Amniotic epithelial cell (primary cell): ENCODE results near the gene KDELR3.
A peak's percentile ranks its signal among the peaks of the same experiment; 100 is the strongest.

Experiments used
- DNase-seq: peaks from one replicate; pipeline ENCODE4 v3.0.0-alpha.2; 2010; ENCODE audit warnings: low read depth

The KDELR3 gene

DNA sequence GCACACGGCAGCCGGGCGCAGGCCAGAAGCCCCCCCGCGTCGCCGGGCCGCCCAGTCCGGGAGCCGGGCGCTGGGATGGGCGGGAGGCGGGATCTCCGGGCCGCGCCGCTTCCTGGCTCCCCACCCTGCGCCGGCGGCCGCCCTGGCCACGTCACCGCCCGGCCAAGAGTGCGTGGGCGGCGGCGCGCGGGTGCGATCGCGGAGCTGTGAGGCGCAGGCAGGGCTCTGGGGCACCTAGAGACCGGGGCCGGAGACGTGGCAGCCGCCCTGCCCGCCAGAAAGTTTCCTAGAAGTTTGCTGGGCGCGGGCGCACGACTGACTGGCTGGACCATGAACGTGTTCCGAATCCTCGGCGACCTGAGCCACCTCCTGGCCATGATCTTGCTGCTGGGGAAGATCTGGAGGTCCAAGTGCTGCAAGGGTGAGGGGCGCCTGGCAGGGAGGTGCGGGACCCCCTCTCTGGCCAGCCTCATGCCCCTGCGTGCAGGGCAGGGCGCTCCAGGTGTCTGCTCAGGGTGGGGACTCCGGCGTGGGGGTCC, at the start of gene KDELR3:
Gene KDELR3, plus strand, starts transcription at position 193 of the 539 bp plus-strand sequence. Its CDS starts 138 bp downstream, at position 331.
- DNase-seq: peak; percentile 57

DNA sequence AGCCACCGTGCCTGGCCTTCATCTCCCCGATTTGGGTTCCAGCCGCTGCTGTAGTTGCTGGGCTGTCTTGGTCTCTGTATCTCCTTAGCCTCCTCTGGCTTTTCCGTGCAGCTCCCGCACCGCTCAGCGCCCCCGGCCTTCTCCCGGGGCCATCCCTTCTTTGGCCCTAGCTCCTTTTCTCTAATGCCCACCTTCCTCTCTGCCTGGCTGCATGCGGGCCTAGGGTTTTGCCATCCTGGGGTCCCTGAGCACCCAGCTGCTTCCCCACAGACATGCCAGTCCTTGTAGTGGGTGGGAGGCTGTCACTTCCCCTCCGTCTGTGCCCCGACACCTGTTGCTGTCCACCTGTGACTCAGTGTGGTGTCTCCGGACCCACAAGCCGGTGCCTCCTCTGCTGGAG, 49.3 kb upstream of the KDELR3 start:
- DNase-seq: no peak

- DNase-seq: no peak
These were observed 48.6 kb upstream of the KDELR3 start for GRCh38 chr22:38419121-38419857.

GRCh38 chr22:38419858-38420160, 48.1 kb upstream of the KDELR3 start:
- DNase-seq: no peak

DNA sequence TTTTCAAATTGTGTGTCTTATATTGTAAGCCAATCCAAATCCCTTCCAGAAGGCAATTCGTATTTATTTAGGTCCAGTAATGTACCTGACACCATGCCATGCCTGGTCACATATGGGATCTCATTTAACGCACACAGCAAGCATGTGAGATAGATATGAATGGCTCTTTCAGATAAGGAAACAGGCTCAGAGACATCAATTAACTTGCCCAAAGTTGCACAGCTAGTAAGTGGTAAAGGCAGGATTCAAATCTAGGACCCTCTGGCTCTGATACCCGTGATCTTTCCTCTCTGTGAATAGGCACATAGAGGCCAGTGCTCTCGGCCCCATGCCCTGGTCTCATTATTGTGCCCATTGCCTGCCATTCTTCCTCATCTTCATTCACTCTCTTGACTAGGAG, 47.2 kb upstream of the KDELR3 start:
- DNase-seq: no peak

GRCh38 chr22:38422611-38423511, 45.0 kb upstream of the KDELR3 start:
- peak; percentile 28 for DNase-seq

DNA sequence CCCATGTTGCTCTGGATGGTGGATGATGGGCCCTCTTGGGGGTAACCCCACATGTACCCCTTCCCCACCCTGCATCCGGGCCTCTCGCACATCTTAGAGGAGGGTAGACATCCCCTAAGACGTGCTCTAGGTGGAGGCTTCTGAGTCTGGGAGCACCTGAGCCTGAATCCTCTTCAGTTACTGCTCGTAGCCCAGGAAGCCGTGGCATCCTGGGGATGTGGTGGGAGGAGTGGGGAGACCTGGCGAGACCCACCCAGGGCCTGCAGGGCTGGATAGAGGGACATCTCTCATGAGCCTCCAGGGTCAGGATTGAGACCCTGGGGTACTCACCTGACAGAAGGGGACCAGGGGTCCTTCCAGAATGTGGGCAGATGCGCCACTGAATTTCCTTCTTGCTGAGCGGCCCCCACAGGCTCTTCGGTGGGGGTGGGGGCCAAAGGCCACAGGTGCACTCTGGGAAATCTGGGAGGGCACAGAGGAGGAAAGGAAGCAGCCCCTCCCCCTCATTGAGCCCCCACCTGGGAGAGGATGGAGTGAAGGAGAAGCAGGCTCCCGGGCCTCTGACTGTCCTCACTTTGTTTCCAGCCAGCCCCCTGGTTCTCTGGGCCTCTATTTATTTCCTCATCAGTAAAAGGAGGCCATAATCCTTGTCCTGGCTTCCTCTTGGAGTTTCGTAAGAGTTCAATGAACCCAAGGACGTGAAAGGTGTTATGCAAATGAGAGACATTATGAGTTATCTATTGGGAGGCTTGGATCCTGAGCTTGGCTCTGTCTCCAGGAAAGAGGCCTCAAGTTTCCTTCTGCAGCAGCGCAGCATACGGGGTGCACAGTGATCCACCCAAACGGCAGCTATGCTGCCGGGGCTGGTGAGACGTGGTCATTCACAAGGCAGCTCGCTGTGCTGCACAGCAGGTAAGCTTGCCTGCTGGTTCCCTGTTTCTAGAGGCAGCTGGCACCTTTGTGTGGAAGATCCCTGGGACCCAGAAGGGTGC, 44.1 kb upstream of the KDELR3 start:
- DNase-seq: peak; percentile 66

DNA sequence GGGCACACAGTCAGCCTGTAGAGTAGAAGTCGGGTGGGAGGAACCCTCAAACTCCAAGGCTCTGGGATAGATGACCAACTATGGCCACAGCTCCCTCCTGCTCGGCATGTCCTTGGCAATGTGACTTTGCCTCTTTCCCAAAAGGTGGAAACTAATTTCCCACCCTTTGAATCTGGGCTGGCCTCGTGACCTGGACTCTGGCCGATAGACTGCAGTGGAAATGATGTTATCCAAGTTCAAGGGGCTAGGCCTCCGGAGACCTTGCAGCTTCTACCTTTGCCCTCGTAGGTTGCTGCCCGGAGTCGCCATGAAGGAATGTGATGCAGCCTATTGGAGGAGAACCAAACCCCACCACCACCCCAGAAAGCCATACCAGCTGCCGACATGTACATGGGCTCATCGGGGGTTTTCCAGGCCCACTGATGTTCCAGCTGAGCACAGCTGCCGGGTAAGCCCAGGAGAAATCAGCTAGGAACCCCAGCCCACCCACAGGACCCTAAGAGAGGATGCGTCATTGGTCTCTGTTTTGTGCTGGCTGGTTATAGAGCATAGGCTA, 43.3 kb upstream of the KDELR3 start:
- no peak for DNase-seq

DNA sequence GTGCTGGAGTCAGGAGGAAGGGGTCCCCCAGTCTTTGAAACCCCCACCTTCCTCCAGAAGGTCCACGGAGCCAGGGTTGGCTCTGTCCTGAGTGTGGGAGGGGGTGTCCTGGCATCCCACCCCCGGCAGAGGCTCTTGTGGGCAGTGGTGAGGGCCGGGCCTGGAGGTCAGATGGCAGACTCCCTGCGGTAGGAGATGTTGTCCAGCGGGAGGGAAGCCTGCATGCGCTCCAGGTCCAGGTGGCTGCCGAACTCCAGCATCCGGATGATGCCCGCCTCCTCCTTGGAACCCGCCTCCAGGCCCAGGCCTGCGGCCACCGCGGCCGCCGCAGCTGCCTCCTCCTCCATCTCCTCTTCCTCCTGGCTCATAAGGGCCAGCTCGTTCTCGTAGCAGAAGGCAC, 41.3 kb upstream of the KDELR3 start:
- DNase-seq: no peak

DNA sequence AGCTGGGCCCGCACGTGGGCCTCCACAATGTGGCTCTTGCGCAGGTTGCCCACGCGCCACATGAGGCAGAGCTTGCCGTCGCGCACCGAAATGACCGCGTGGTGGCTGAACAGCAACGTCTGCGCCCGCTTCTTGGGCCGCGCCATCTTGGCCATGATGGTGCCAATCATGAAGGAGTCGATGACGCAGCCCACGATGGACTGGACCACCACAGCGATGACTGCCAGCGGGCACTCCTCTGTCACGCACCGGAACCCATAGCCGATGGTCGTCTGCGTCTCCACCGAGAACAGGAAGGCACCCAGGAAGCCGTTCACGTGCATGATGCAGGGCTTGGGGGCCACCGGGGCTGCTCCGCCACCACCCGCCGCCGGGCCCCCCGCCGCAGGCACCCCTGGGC, 40.4 kb upstream of the KDELR3 start:
- no peak for DNase-seq

- DNase-seq: no peak
These were observed 40.0 kb upstream of the KDELR3 start for GRCh38 chr22:38427940-38428339.

DNA sequence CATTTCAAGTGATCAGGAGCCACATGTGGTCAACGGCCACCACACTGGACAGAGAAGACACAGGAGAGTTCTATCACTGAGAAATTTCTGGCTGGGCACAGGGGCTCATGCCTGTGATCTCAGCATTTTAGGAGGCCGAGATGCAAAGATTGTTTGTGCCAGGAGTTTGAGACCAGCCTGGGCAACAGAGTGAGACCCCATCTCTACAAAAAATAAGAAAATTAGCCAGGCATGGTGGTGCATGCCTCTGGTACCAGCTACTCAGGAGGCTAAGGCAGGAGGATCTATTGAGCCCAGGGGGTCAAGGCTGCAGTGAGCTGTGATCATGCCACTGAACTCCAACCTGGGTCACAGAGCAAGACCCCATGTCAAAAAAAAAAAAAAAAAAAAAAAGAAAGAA, 39.2 kb upstream of the KDELR3 start:
- no peak for DNase-seq

DNA sequence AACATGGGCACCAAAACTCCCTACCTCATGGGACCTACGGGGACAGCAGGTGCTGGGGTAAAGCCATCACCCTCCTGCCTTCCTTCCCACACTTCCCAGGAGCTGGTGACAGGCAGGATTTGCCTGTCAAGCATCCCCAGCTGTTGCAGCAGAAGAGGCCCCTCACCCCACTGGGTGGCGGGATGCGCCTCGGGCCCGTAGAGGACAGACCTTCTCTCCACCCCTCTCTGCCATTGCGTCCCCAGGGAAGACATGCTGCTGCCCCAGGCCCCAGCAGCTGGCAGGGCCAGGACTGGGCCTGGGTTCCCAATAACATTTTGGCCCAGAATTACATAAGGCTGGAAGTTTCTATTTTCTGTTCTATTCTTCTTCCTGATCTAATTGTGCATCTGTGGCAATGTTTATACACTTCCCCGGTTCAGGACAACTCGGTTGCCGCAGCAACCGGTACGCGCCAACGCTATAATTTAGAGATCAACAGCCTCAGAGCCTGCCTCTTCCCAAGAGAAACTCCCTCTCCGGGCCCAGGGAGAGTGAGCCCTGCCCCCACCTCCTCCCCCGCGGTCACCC, 38.3 kb upstream of the KDELR3 start:
- DNase-seq: peak; percentile 14

DNA sequence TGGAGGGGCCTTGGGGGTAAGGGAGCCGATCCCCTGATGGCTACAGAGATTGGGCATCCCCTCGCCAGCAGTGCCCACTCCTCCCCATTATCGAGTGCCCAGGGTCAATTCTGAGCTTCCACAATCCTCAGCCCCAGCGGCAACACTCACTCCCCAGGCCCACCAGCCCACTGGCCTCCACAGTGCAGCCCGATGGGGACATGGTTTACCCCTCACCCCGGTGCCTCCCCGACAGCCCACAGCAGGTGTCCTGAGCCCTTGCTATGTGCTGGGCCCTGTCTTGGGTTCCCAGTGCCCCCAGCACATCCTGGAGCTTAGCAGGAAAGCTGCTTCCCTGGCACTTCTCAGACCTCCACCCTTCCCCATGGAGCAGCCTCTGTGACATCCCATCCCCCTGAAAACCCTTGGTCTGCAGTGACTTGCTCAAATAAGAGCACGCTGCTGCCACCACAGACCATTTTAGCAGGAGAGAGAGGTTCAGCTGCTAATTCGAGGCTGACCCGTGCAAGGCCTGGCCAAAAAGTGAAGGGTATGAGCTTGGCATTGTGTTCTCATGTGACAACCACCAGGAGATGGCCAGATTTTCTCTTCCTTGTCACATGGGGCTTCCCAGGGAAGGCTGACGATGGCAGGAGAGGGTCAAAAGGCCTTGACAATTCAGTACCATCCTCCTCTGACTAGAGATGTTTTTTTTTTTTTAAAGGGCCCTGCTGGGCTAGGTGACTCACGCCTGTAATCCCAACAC, 36.5 kb upstream of the KDELR3 start:
- no peak for DNase-seq

DNA sequence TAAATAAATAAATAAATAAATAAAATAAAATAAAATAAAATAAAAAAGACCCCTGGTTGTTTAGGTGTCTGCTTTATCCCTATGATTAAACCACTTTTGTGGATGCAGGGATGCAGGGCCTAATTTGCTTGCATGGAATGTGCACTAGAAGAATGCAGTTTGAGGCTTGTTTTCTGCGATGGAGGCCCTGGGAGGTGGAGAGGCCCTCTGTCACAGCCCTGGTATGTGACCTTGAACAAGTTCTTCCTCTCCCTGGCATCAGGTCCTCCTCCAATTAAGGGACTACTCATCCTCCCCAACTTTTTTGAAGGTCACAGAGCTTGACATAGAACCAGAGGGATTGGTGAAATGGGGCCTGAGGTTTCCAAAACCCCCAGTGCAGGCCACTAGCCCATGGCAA, 35.6 kb upstream of the KDELR3 start:
- DNase-seq: peak; percentile 16

DNA sequence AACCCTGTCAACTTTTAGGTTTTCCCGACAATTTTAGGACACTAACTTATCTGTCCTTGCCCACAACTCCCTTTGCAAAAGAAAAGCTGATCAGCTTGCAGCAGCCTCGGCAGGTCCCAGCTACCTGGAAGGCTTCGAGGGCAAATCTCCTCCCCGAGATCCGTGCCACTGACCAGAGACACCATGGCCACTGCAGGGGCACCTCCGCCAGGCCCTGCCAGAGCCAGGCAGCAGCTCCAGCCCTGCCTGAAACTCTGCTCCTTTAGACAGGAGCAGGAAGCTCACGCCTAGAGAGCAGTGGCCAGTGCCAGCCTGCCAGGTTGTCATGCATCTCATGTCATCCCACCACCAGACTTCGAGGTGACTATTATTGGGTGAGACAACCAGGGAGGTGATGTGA, 34.0 kb upstream of the KDELR3 start:
- DNase-seq: no peak

GRCh38 chr22:38435010-38435409, 32.9 kb upstream of the KDELR3 start:
- DNase-seq: no peak

GRCh38 chr22:38435965-38436364, 31.9 kb upstream of the KDELR3 start:
- DNase-seq: no peak

- no peak for DNase-seq
These were observed 31.1 kb upstream of the KDELR3 start for GRCh38 chr22:38436629-38437395.

GRCh38 chr22:38437416-38437815, 30.5 kb upstream of the KDELR3 start:
- peak; percentile 36 for DNase-seq
